Activated naive CD8-positive, alpha-beta T cell treated with anti-CD3 and anti-CD28 coated beads, Interleukin-2, amount 50 U/mL, for 24 hours (primary cell): ENCODE results near the gene RHBDD1.

Experiments
- ATAC-seq: fragments of 150-1000 bp; cut with Tn5 transposase; one replicate; pipeline ENCODE4 v1.10.0; 2021
- DNase-seq: peaks from one replicate; pipeline ENCODE4 v3.0.0; 2021
- H3K27ac Mint-ChIP-seq: one replicate; pipeline ENCODE4 v1.8.0; 2021; ENCODE audit warnings: mild to moderate bottlenecking, mixed read lengths
- H3K27me3 Mint-ChIP-seq: one replicate; pipeline ENCODE4 v1.8.0; 2021; ENCODE audit warnings: mixed read lengths
- H3K36me3 Mint-ChIP-seq: one replicate; pipeline ENCODE4 v1.8.0; 2021; ENCODE audit warnings: low read depth, mixed read lengths
- H3K4me1 Mint-ChIP-seq: one replicate; pipeline ENCODE4 v1.8.0; 2021; ENCODE audit warnings: mixed read lengths
- H3K4me3 Mint-ChIP-seq: one replicate; pipeline ENCODE4 v1.8.0; 2021; ENCODE audit warnings: mild to moderate bottlenecking, moderate library complexity, mixed read lengths
- H3K9me3 Mint-ChIP-seq: one replicate; pipeline ENCODE4 v1.8.0; 2021; ENCODE audit warnings: mixed read lengths

RHBDD1 gene

DNA sequence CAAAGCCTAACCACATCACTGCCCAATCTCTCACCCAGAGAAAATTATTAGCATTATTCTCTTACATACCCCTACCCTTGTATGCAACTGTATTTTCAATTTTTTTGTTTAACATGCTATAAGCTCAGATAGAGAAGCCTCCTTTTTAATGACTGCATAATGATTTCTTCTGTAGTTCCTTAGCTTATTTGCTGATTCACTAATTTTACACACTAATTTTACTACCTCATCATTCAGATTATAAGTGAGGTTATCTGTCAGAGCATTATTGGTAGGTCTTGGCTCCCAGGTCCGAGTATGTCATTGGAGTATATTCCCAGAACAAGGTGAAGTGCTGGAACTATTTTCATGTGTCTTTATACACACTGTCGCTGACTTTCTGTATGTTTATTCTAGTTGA lies 45.4 kb downstream of the RHBDD1 start:
- Mint-ChIP-seq H3K9me3 (peaks cover 5% of the 10 kb centered on the region), H3K27me3 (no peaks in the 10 kb centered on the region), H3K36me3 (peaks cover 56% of the 10 kb centered on the region), H3K4me1 (peaks cover 4% of the 10 kb centered on the region), H3K4me3 (no peak overlapping the region), H3K27ac (no peak overlapping the region)
- ATAC-seq (no peak), DNase-seq (no peak)

DNA sequence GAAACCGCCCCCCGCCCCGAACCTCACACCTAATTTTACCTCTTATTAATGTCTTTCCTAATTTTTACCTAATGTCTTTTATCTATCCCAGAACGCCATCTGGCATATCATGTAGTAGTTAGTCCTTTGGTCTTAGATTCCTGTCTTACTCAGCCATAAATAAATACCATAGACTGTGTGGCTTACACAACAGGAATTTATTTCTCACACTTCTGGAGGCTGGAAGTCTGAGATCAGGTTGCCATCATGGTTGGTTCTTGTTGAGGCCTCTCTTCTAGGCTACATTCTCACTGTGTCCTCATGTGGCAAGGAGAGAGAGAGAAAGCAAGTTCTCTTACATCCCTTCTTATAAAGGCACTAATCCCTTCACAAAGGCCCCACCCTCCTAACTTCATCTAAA lies 46.8 kb downstream of the RHBDD1 start:
- Mint-ChIP-seq H3K36me3 (peaks cover 50% of the 10 kb centered on the region), H3K9me3 (peaks cover 5% of the 10 kb centered on the region), H3K4me3 (no peak overlapping the region), H3K27ac (no peak overlapping the region), H3K27me3 (no peaks in the 10 kb centered on the region), H3K4me1 (peaks cover 4% of the 10 kb centered on the region)
- DNase-seq, result no peak
- ATAC-seq, result no peak

DNA sequence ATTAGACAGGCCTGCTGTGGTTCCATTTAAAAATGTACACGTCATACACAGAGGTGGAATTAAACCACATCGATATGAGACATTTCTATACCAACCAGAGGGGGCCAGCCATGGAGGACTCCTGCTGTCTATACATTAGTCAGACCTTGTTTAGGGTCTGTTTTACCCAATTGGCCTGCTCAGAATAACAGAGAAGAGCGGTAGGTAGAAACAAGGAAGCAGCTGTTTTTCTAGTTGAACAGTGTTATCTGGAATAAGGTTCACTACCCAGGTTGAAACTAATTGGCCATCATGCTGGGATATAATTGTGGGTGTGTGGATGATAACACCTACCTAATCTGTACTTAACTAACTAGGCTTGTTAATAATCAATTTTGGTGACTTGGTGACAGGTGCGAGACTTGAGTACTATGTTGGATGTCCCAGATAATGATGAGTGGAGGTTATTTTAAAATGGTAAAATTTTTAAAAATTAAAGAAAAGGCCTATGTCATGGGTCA lies 47.5 kb downstream of the RHBDD1 start:
- ATAC-seq (no peak), DNase-seq (no peak)
- Mint-ChIP-seq H3K27ac (no peak overlapping the region), H3K9me3 (peaks cover 5% of the 10 kb centered on the region), H3K27me3 (no peaks in the 10 kb centered on the region), H3K4me1 (peaks cover 4% of the 10 kb centered on the region), H3K4me3 (no peak overlapping the region), H3K36me3 (peaks cover 46% of the 10 kb centered on the region)

DNA sequence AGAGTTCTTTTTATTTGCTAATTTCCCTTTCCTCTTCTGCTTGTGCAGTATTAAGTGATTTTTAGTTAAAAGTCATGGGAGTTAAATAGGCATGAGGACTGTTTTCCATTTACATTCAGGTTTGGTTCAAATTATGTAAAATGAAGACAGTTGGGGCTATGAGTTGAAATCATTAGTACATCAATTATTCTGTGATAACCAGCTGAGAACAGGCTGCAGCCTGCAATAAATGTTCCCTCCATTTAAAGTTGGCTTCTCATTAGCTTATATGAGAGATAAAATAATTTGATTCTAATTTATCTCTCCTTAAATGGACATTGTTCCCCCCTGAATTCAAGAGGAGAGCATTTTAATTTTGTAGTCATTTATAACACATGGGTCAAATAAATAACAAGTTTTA lies 48.3 kb downstream of the RHBDD1 start:
- Mint-ChIP-seq H3K27ac (no peak overlapping the region), H3K9me3 (peaks cover 5% of the 10 kb centered on the region), H3K27me3 (no peaks in the 10 kb centered on the region), H3K4me1 (peaks cover 4% of the 10 kb centered on the region), H3K4me3 (no peak overlapping the region), H3K36me3 (peaks cover 40% of the 10 kb centered on the region)
- ATAC-seq (no peak), DNase-seq (no peak)

DNA sequence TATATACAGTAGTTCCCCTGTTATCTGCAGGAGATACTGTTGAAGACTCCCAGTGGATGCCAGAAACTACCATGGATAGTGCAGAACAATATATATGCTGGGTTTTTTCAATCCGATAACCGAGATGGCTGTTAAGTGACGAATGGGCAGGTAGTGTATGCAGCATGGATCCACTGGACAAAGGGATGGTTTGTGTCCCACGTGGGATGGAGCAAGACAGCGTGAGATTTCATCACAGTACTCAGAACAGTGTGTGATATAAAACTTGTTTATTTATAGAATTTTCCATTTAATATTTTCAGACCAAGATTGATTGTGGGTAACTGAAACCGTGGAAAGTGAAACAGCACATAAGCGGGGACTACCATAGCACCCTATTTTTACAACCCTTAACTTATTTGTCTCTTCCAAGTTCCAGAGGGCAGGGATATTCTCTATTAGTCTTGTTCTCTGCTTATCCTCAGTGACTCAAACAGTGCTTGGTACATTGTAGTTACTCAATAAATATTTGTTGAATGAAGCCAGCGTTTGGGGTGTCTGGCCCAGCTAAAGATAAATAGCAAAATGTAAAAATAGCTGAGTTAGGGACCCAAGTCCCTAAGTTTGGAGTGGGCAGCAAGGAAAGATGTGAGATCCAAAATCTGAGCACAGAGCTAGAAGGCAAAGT lies 50.0 kb downstream of the RHBDD1 start:
- H3K9me3 Mint-ChIP-seq, result peaks cover 5% of the 10 kb centered on the region
- no peak overlapping the region for H3K27ac Mint-ChIP-seq
- ATAC-seq, result no peak
- H3K27me3 Mint-ChIP-seq, result no peaks in the 10 kb centered on the region
- no peak for DNase-seq
- H3K36me3 Mint-ChIP-seq, result peaks cover 27% of the 10 kb centered on the region
- peaks cover under 1% of the 10 kb centered on the region for H3K4me1 Mint-ChIP-seq
- H3K4me3 Mint-ChIP-seq, result no peak overlapping the region

DNA sequence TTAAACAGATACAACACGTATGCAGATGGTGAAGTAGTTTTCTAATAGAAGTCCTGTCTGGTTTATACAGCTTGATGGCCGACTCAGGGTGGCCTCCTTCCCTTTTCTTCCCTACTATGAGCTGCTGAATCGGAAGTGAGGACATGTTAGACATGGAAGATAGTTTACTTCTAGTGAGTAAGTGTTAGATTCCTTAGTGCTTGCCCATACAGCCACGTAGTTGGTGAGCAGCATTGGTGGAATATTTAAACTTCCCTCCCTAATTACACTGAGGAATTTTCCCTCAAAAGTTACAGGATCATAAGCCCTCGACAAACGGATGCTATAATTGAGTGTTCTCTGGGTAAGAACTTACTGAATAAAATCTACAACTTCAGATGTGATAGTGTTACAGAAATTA lies 52.1 kb downstream of the RHBDD1 start:
- DNase-seq, result no peak
- no peak overlapping the region for H3K27ac Mint-ChIP-seq
- H3K36me3 Mint-ChIP-seq, result peaks cover 19% of the 10 kb centered on the region

DNA sequence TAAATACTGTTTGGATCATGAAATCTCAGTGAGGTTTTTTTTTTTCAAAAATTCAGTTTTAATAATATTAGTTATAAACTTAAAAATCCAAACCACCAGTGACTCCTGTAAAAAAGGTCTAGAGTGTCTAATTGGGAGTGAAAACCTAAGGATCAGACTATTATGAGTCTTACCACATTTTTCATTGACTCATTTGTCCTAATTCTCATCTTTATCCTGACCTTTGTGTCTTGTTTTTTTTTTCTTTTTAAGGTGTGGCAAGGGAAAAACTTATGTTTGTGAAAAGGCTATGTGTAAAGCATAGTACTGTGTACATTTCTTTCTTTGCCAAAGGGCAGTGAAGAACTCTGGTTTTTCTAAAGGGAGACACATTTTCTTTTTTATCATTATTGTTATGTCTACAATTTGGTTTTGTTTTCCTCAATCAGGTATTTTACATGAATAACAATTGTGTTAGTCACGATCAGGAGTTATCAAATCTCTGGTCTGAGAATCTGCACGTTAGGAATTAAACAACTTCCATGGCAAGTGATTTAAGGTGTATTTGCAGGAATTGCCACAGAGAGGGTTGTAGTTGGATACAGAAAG lies 52.6 kb downstream of the RHBDD1 start:
- Mint-ChIP-seq H3K27me3 (no peaks in the 10 kb centered on the region), H3K36me3 (peaks cover 14% of the 10 kb centered on the region), H3K4me3 (no peak overlapping the region), H3K9me3 (no peaks in the 10 kb centered on the region), H3K4me1 (no peaks in the 10 kb centered on the region), H3K27ac (no peak overlapping the region)
- DNase-seq (no peak), ATAC-seq (no peak)

More for the DNA sequence above, 52.1 kb downstream of the RHBDD1 start:
- ATAC-seq, result no peak
- Mint-ChIP-seq H3K4me3 (no peak overlapping the region), H3K4me1 (no peaks in the 10 kb centered on the region), H3K27me3 (no peaks in the 10 kb centered on the region), H3K9me3 (no peaks in the 10 kb centered on the region)

DNA sequence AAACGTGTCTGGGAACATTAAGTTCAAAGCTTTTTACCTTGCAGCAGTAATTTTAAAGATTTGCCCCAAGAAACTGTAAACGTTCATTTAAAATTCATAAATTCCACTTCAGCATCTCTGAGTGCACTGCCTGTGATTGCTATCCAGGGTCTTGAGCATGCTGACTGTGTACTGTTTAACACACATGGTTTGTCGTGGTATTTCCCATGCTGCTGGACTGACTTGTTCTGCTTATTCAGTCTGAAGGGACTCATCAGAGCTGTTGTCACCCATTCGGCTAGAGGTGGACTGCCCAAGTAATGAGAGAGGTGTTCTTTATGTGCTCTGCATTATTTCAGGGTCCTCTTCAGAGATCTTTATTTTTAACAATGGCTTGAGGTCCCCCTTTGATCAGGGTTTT lies 53.1 kb downstream of the RHBDD1 start:
- no peaks in the 10 kb centered on the region for H3K9me3 Mint-ChIP-seq
- H3K27me3 Mint-ChIP-seq, result no peaks in the 10 kb centered on the region
- no peak overlapping the region for H3K27ac Mint-ChIP-seq
- no peaks in the 10 kb centered on the region for H3K4me1 Mint-ChIP-seq
- H3K36me3 Mint-ChIP-seq, result peaks cover 14% of the 10 kb centered on the region
- ATAC-seq (no peak), DNase-seq (no peak)
- no peak overlapping the region for H3K4me3 Mint-ChIP-seq

DNA sequence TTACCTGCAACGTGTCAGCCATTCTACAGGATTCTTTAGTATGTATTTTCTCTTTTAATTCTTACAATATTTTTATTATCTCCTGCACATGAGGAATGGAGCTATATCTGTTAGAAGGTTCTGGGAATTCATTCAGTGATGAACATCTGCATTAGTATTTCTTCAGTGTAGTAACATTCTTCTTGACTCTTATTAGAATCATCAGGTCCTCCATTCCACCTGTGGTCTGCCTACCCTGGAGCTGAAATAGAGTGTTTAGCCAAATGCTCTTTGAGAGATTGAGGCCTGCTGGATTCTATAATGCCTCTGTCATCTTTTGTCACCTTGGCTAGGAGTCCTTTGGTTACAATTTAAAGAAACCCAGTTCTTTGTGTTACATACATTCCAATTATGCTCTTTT lies 54.4 kb downstream of the RHBDD1 start:
- no peaks in the 10 kb centered on the region for H3K27me3 Mint-ChIP-seq
- H3K27ac Mint-ChIP-seq, result no peak overlapping the region
- no peaks in the 10 kb centered on the region for H3K4me1 Mint-ChIP-seq
- ATAC-seq, result no peak
- no peak for DNase-seq
- no peaks in the 10 kb centered on the region for H3K9me3 Mint-ChIP-seq
- peaks cover 11% of the 10 kb centered on the region for H3K36me3 Mint-ChIP-seq
- no peak overlapping the region for H3K4me3 Mint-ChIP-seq

DNA sequence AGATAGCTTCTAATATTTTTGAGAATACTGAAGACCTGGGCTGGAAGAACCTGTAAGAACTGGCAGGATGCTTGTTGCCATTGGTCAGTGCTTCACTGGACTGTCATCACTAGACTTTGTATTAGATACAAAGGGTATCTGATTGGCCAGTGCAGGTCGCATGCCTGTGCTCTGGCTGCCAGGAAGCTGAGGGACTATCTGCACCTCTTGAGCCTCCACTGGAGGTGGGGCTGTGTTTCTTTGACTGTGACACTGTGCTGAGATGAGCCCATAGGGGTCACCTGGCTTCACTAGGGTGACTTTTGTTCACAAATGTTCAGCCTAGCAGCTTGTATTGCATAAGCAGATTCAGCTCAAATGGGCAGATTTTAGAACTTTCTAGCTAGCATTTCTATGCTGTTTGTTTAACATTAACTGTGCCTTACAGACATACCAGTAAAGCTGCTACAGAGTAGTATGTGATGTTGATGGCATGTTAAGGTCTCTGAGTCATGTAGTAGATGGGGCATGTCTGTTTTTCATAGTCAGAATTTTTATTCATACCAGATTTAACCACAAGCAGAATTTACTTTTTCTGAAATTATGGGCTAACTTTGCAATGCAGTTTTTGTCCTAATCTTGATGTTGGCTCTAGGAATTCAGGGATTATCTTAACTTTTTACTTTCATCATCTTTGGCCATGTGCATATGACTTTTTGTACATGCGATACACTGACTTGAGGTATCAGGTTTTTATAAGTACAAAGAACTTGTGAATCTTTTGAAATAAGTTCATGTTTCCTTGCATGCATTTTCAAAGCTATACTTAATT lies 56.1 kb downstream of the RHBDD1 start:
- peaks cover 12% of the 10 kb centered on the region for H3K36me3 Mint-ChIP-seq
- no peak for ATAC-seq
- no peaks in the 10 kb centered on the region for H3K9me3 Mint-ChIP-seq
- H3K4me3 Mint-ChIP-seq, result no peak overlapping the region
- no peaks in the 10 kb centered on the region for H3K4me1 Mint-ChIP-seq
- no peaks in the 10 kb centered on the region for H3K27me3 Mint-ChIP-seq
- no peak overlapping the region for H3K27ac Mint-ChIP-seq
- no peak for DNase-seq

DNA sequence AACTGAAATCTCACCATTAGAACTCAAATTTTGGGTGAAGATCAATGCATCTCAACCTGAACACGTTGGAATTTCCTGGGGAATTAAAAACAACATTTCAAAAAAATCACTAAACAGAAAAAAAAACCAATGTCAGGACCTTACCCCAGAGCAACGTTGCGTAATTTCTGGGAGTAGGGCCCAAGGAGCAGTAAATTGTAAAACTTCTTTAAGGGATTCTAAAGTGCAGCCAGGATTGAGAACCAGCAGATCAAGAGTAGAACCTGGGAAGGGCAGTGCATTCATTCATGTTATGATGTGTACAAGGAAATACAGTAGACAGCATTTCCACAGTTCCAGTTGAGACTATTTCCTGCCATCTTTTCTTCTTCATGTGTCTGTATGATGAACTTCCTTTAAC lies 56.9 kb downstream of the RHBDD1 start:
- no peaks in the 10 kb centered on the region for H3K27me3 Mint-ChIP-seq
- H3K27ac Mint-ChIP-seq, result no peak overlapping the region
- DNase-seq, result no peak

DNA sequence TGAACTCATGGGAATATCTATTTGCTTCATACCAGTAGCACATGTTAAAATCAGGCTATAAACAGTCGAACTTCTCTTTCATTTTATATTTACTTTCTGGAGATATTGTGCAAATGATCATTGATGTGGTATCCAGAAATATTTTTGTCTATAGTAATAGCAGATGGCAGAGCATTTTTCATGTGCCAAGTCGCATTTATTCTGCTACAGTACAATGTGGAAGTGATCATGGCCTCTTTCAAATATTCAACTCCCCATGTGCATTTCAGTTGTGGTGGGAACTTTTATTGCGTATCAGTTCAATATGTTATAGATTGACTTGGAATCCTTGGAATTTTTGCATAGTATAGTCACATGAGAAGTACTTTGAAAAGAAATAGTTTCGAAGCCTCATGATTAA lies 57.4 kb downstream of the RHBDD1 start:
- Mint-ChIP-seq H3K4me1 (no peaks in the 10 kb centered on the region), H3K9me3 (no peaks in the 10 kb centered on the region), H3K4me3 (no peak overlapping the region), H3K27ac (no peak overlapping the region), H3K36me3 (peaks cover 20% of the 10 kb centered on the region), H3K27me3 (no peaks in the 10 kb centered on the region)
- no peak for DNase-seq
- ATAC-seq, result no peak

More for the DNA sequence above, 56.9 kb downstream of the RHBDD1 start:
- ATAC-seq, result no peak
- H3K4me3 Mint-ChIP-seq, result no peak overlapping the region
- peaks cover 18% of the 10 kb centered on the region for H3K36me3 Mint-ChIP-seq
- no peaks in the 10 kb centered on the region for H3K9me3 Mint-ChIP-seq
- no peaks in the 10 kb centered on the region for H3K4me1 Mint-ChIP-seq

DNA sequence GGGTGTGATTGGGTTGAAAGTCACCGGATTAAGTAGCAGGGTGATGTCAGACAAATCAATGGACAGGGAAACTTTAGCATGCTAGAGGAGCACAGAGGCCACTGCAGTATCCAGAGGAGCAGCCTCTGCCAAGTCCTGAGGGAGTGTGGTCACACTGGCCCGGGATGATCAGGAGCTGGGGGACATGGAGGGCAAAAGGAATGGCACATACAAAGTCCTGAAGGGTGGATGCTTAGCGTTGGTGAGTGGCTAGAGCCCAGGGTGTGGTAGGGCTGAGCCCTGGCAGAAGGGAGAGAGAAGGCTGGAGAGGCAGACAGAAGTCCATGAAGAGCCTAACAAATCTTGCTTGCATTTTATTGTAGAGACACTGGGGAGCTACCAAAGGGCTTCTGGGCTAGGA lies 58.9 kb downstream of the RHBDD1 start:
- Mint-ChIP-seq H3K36me3 (peaks cover 20% of the 10 kb centered on the region), H3K4me1 (no peaks in the 10 kb centered on the region), H3K27me3 (no peaks in the 10 kb centered on the region), H3K9me3 (no peaks in the 10 kb centered on the region), H3K4me3 (no peak overlapping the region), H3K27ac (no peak overlapping the region)
- DNase-seq, result no peak
- ATAC-seq, result no peak

DNA sequence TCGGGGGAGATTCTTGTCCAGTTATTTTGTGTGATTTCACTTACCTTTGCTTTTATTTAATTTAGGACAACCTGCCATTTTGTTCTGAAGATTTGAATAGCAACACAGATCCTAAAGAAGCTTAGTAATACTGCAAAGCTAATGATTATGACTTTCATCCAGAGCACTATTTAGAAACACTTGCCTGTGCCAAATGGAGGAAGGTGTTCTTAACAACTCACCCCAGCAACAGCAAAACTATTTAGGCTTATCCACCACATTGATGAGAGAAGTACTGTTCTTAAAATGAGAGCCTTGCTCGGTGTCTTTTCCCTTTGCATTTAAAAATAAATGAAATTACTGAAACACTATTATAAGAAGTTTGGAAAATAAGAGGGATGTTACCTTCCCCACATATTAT lies 59.7 kb downstream of the RHBDD1 start:
- Mint-ChIP-seq H3K4me3 (no peak overlapping the region), H3K36me3 (peaks cover 20% of the 10 kb centered on the region), H3K27ac (no peak overlapping the region), H3K4me1 (no peaks in the 10 kb centered on the region), H3K9me3 (no peaks in the 10 kb centered on the region), H3K27me3 (no peaks in the 10 kb centered on the region)
- ATAC-seq (no peak), DNase-seq (no peak)

DNA sequence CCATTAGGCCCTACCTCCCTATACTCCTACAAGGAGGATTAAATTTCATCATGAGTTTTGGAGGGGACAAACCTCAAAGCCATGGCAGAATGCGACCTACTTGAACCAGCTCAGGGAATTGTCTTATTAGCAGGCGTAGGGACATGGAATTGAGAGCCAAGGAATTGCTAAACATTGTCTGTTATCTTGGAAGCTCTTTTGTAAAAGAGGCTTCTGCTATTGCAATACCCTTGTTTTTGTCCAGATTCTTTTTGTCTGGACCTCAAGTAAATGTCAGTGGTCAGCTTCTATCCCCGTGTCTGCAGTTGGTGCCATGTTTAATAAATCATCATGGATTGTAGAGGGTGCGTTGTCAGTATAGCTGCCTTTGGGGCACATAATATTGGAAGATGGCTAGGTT lies 62.3 kb downstream of the RHBDD1 start:
- Mint-ChIP-seq H3K36me3 (peaks cover 15% of the 10 kb centered on the region), H3K9me3 (no peaks in the 10 kb centered on the region), H3K27me3 (no peaks in the 10 kb centered on the region), H3K27ac (no peak overlapping the region), H3K4me3 (no peak overlapping the region), H3K4me1 (peaks cover 23% of the 10 kb centered on the region)
- ATAC-seq (no peak), DNase-seq (no peak)
